GM12801 (cell line): ENCODE results near the gene SLFN12L.

Experiments used
- CTCF ChIP-seq: IDR thresholded peaks from one replicate; pipeline ENCODE4 v1.5.1; 2011; ENCODE audit warnings: control low read depth; ENCODE audit not compliant: insufficient read length; ENCODE audit errors: extremely low read depth

The SLFN12L gene

GRCh38 chr17:35540589-35541404, 3.3 kb upstream of the SLFN12L start:
- TF ChIP-seq CTCF = no peak

- TF ChIP-seq CTCF = no peak
These were observed 2.2 kb upstream of the SLFN12L start for GRCh38 chr17:35539659-35540026.

- TF ChIP-seq CTCF = no peak
These were observed 760 bp downstream of the SLFN12L start for GRCh38 chr17:35536664-35537171.

- no peak for TF ChIP-seq CTCF
These were observed 2.8 kb downstream of the SLFN12L start for GRCh38 chr17:35534576-35535093.

GRCh38 chr17:35531160-35531559, 6.3 kb downstream of the SLFN12L start:
- TF ChIP-seq CTCF = no peak

- TF ChIP-seq CTCF = no peak
These were observed 7.6 kb downstream of the SLFN12L start for GRCh38 chr17:35529866-35530265.

- no peak for TF ChIP-seq CTCF
These were observed 14.2 kb downstream of the SLFN12L start for GRCh38 chr17:35523296-35523695.
